ES-I3 (cell line): ENCODE measurements around the gene SYT6.

ENCODE experiments used
- H3K36me3 ChIP-seq: 2 replicates; pipeline ENCODE4 v1.6.1; 2013; ENCODE audit warnings: mild to moderate bottlenecking, low read length, control low read depth, moderate library complexity; ENCODE audit not compliant: insufficient read depth
- H3K4me1 ChIP-seq: 2 replicates; pipeline ENCODE4 v1.6.1; 2013; ENCODE audit warnings: mild to moderate bottlenecking, control low read depth, low read length; ENCODE audit not compliant: insufficient read depth
- H3K9ac ChIP-seq: 2 replicates; pipeline ENCODE4 v1.6.1; 2013; ENCODE audit warnings: low read depth, mild to moderate bottlenecking, low read length, moderate library complexity
- H3K9me3 ChIP-seq: 2 replicates; pipeline ENCODE4 v1.6.1; 2013; ENCODE audit warnings: mild to moderate bottlenecking, low read length, moderate library complexity; ENCODE audit not compliant: control insufficient read depth, insufficient read depth

Gene SYT6

DNA sequence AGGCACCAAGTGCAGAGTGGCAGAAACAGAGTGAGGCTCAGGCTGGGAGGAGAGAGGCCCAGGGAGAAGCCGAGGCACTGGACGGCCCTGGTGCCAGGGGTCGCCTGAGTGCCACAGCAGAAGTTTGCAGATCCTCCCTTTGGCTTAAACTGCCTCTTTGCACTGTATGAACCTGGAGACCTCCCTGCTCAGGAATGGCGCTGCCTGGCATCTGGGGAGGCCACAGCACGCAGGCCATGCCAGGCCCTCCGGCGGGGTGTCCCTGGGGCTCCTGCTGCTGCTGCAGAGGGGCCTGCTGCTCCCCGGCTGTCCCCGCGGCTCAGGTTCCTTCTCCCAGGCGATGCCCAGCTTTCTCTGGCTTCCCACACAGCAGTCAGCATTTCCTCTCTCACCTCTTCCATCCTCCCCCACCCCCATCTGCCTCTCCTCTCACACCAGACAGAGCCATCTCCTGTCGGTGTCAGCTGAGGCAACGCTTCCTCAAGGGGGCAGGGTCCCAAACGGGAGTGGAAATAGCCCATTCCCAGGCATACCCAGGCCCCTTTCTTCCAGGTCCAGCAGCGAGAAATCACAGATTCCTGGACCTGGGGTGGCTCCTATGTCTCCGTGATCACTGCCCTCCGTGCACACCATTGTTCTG is 35.2 kb downstream of the SYT6 start:
- Histone ChIP-seq H3K9me3 (no peaks in the 10 kb centered on the region), H3K9ac (no peak overlapping the region), H3K4me1 (peaks cover 63% of the 10 kb centered on the region)

DNA sequence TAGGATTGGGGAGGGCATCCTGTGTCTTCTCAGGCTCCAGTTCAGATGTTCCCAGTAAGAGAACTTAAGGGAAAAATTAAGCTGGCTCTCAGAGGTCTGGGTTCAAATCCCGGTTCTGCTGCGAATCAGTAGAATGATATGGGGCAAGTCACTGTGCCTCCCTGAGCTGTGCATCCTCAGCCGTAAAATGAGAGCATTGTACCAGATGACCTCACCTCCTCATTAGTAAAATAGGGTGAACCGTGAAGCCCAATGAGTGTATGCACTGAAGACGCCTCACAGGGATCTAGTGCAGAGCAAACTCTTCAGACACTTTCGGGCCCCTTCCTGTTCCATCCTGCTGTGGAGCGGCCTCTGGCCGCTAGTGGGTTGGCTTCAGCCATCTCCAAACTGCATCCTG is 36.0 kb downstream of the SYT6 start:
- H3K4me1 ChIP-seq: peaks cover 61% of the 10 kb centered on the region
- H3K9ac ChIP-seq: no peak overlapping the region
- H3K9me3 ChIP-seq: no peaks in the 10 kb centered on the region
- no peaks in the 10 kb centered on the region for H3K36me3 ChIP-seq

More for the DNA sequence above, 35.2 kb downstream of the SYT6 start:
- H3K36me3 ChIP-seq: no peaks in the 10 kb centered on the region

DNA sequence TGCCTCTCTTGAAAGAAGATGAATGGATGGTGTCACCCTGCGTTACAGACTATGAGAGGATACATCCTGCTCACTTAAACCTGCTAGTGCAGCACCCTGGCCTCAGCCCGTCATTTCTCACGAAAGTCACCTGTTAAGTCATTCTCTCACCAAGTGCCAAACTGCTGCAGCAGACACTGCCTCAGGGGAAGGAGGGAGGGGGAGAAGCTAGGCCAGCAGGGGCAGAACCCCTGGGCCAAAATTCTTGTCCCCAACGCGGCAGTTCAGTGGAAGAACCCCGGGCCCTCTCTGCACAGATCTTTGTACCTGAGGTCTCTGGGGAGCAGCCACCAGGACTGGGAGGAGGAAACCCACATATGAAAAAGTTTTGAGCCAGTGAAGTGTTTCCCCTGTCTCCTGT is 37.6 kb downstream of the SYT6 start:
- no peaks in the 10 kb centered on the region for H3K9me3 ChIP-seq
- no peaks in the 10 kb centered on the region for H3K36me3 ChIP-seq
- no peak overlapping the region for H3K9ac ChIP-seq
- H3K4me1 ChIP-seq: peaks cover 57% of the 10 kb centered on the region

GRCh38 chr1:114114185-114115094 is 39.2 kb downstream of the SYT6 start:
- Histone ChIP-seq H3K4me1 (peaks cover 57% of the 10 kb centered on the region), H3K9ac (no peak overlapping the region), H3K9me3 (no peaks in the 10 kb centered on the region), H3K36me3 (no peaks in the 10 kb centered on the region)

- Histone ChIP-seq H3K36me3 (no peaks in the 10 kb centered on the region), H3K9ac (no peak overlapping the region), H3K4me1 (peaks cover 48% of the 10 kb centered on the region), H3K9me3 (no peaks in the 10 kb centered on the region)
These were observed 40.1 kb downstream of the SYT6 start for GRCh38 chr1:114113411-114114184.

- Histone ChIP-seq H3K4me1 (peaks cover 44% of the 10 kb centered on the region; the same call in 1 of the 2 replicates), H3K9me3 (no peaks in the 10 kb centered on the region), H3K9ac (no peak overlapping the region), H3K36me3 (no peaks in the 10 kb centered on the region)
These were observed 40.9 kb downstream of the SYT6 start for GRCh38 chr1:114112775-114113174.

GRCh38 chr1:114111731-114112641 is 41.7 kb downstream of the SYT6 start:
- H3K9ac ChIP-seq: no peak overlapping the region
- no peaks in the 10 kb centered on the region for H3K9me3 ChIP-seq
- peaks cover 39% of the 10 kb centered on the region; the same call in 1 of the 2 replicates for H3K4me1 ChIP-seq
- H3K36me3 ChIP-seq: no peaks in the 10 kb centered on the region

DNA sequence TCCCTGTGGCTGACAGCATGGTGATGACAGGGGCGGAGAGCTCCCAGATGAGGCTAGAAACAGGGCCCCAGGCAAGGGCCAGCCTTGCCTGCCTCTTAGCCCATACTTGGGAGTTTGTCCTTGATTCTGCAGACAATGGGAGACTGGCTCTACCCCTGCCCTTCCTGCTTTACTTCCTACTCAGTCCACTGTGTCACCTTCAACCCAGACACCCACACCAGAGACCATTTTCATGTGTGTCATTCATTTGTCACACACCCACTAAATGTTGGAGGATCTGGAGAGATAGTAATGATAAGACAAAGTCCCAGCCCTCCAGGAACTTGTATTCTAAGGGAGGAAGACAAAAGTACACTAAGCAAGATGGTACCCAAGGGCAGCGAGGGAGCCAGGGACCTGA is 43.7 kb downstream of the SYT6 start:
- H3K36me3 ChIP-seq: no peaks in the 10 kb centered on the region
- no peaks in the 10 kb centered on the region for H3K9me3 ChIP-seq
- H3K4me1 ChIP-seq: peaks cover 35% of the 10 kb centered on the region
- no peak overlapping the region for H3K9ac ChIP-seq

DNA sequence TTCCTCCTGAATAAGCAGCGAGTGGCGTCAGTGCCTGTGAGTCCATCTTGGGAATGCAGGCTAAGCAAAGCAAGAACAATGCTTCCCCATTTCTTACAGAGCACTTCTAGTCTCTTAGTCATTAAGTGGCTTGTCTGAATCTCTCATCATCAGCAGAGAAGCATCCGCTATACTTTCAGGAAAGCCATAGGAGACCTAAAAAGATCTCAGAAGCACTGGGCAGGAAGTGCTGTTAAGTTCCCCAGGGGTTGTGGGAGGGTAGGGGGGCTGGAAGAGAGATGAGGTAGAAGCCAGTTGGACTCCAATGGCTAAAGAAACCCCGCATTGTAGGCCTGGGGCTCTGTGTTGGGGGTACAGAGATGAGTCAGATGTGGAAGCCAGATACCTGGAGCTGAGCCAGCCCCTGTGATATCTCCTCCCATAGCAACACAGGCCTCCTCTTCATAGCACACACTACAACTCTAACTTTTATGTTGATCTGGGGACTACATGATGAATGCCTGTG is 44.9 kb downstream of the SYT6 start:
- Histone ChIP-seq H3K4me1 (peaks cover 24% of the 10 kb centered on the region), H3K9ac (no peak overlapping the region), H3K36me3 (peaks cover 2% of the 10 kb centered on the region), H3K9me3 (no peaks in the 10 kb centered on the region)

DNA sequence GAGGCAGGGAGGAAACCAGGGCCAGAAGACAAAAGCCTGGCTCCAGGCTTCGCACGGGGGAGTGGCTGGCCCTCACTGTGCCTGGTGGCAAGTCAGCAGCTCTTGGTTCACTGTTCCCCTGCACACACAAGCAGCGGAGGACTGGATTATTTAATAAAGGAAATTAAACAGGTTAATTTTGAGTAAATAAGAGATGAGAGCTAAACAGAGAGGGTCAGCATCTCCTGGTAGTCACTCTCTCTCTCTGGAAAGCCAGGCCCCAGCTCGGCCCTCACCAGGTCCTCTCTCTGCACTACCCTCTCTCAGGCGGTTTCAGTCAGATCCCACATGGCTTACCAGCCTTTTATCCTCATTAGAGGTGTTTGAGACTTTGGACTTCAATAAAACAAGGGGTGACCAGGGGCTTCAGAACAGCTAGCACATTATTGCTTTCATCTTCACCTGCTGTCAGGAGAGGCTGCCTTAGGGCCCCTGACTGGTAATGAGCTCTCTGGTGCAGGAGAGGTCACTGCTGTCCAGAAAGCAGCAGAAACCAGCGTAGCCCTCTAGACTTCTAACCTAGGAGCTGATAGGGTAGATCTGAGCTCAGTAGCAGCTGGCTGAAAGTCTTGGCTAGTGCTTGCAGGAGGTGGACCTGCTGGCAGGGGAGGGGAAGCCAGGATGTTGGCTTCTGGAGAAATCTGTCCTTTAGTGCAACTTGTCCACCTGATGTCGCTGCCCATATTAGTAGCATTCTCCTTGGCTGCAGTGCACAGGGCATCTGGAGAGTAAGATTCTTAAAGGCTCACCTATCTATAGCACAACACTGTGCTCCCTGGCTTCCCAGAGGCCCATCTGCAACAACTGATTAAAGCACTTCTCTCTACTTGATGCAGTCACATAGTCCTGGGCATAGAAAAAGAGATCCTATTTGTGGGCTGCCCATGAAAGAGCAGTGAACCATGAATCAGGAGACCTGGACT is 45.9 kb downstream of the SYT6 start:
- H3K36me3 ChIP-seq: peaks cover 2% of the 10 kb centered on the region
- H3K4me1 ChIP-seq: peaks cover 17% of the 10 kb centered on the region
- H3K9me3 ChIP-seq: no peaks in the 10 kb centered on the region
- no peak overlapping the region for H3K9ac ChIP-seq

- no peaks in the 10 kb centered on the region for H3K9me3 ChIP-seq
- no peak overlapping the region for H3K9ac ChIP-seq
- H3K4me1 ChIP-seq: peaks cover 16% of the 10 kb centered on the region
- peaks cover 2% of the 10 kb centered on the region for H3K36me3 ChIP-seq
These were observed 48.2 kb downstream of the SYT6 start for GRCh38 chr1:114105421-114105979.

DNA sequence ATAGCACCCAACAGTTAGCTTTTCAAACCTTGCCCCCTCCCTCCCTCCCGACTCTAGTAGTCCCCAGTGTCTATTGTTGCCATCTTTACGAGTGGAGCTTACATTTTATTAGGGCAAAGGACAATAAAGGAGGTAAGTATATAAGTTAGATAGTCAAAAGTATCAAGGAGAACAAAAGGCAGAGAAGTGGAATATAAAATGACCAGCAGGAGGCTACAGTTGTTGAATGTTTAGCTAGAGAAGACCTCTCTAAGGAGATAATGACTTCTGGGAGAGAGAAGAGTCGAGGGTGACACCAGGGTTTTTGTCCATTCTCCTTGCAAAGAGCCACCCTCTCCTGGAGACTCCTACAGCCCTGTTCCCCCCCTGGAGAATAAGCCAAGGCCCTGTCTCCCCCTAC is 48.7 kb downstream of the SYT6 start:
- no peak overlapping the region for H3K9ac ChIP-seq
- peaks cover 2% of the 10 kb centered on the region for H3K36me3 ChIP-seq
- peaks cover 16% of the 10 kb centered on the region for H3K4me1 ChIP-seq
- no peaks in the 10 kb centered on the region for H3K9me3 ChIP-seq
